B cell (primary cell): ENCODE data around the gene ZNF322. TPM values are rescaled to one million over a fixed set of nuclear protein-coding genes. Genes with fewer than 3 reads are reported as not detected.
"Not testable (repeated sequence)": the region's sequence is repeated elsewhere in the genome, so short reads cannot be mapped to it uniquely, and the experiment has no call there.

ENCODE experiments used
- ATAC-seq: fragments of 200-7000 bp; cut with Tn5 transposase; one replicate; pipeline ENCODE4 v1.10.0; 2021; ENCODE audit warnings: low read depth, mild to moderate bottlenecking, moderate number of reproducible peaks, moderate library complexity
- CTCF ChIA-PET: fragments of 350-600 bp; sonication (Branson Sonifier 250); formaldehyde crosslinking; loops from one replicate; lab custom pipeline; 2021; ENCODE audit warnings: antibody characterized with exemption, inconsistent platforms; lab: Charles Lee
- POLR2A ChIA-PET: fragments of 350-600 bp; sonication (Branson Sonifier 250); formaldehyde crosslinking; loops from one replicate; lab custom pipeline; 2021; ENCODE audit warnings: antibody characterized with exemption; lab: Charles Lee
- DNase-seq: peaks from one replicate; pipeline ENCODE4 v3.0.0; 2013
- H2AFZ ChIP-seq: 2 replicates; pipeline ENCODE4 v1.6.1; 2012; ENCODE audit warnings: mild to moderate bottlenecking, low read depth, low read length; ENCODE audit not compliant: insufficient read depth, poor library complexity, severe bottlenecking
- H3K27ac ChIP-seq, 2 donors: 1 replicate in 1 of 2; 2 replicates in 1 of 2; pipeline ENCODE4 v1.5.1; 2012 to 2013; ENCODE audit warnings: low read length in 2 of 2, mild to moderate bottlenecking in 2 of 2, moderate library complexity in 1 of 2
- H3K27me3 ChIP-seq, 4 experiments: fragments of 200-600 bp in 1 of 4; sonication (generic) in 1 of 4; replicated peaks in 1 of 4; 1 replicate in 2 of 4; 2 replicates in 2 of 4; pipeline versions ENCODE4 v1.6.1 to v1.7.0; 2013 to 2016; ENCODE audit warnings: low read length in 3 of 4, mild to moderate bottlenecking in 2 of 4, mixed read lengths in 1 of 4, moderate library complexity in 1 of 4; ENCODE audit not compliant: insufficient read depth in 4 of 4, control insufficient read depth in 3 of 4; ENCODE audit errors: control extremely low read depth in 1 of 4
- H3K36me3 ChIP-seq, 2 experiments: replicated peaks in 1 of 2; 1 replicate in 1 of 2; 2 replicates in 1 of 2; pipeline versions ENCODE4 v1.6.1 to v1.7.1; 2013; ENCODE audit warnings: low read length in 1 of 2; ENCODE audit not compliant: insufficient read depth in 2 of 2, control insufficient read depth in 1 of 2; ENCODE audit errors: control extremely low read depth in 1 of 2, extremely low read depth in 1 of 2
- H3K4me1 ChIP-seq, 2 donors: fragments of 200-600 bp in 1 of 2; sonication (generic) in 1 of 2; 1 replicate in 1 of 2; 2 replicates in 1 of 2; pipeline versions ENCODE4 v1.5.1 to v1.6.1; 2013 to 2017; ENCODE audit warnings: low read length in 2 of 2; ENCODE audit not compliant: control insufficient read depth in 2 of 2, insufficient read depth in 2 of 2
- H3K4me2 ChIP-seq: replicated peaks from 2 replicates; pipeline ENCODE3; 2012; ENCODE audit warnings: mild to moderate bottlenecking, low read depth, low read length; ENCODE audit not compliant: poor library complexity, severe bottlenecking
- H3K4me3 ChIP-seq, 5 experiments: fragments of 200-600 bp in 1 of 5; sonication (generic) in 1 of 5; 1 replicate in 3 of 5; 2 replicates in 2 of 5; pipeline versions ENCODE4 v1.5.1 to v1.7.0; 2011 to 2016; ENCODE audit warnings: low read length in 4 of 5, mild to moderate bottlenecking in 4 of 5, low read depth in 2 of 5, control low read depth in 1 of 5, moderate library complexity in 1 of 5; ENCODE audit not compliant: insufficient read depth in 1 of 5; ENCODE audit errors: control extremely low read depth in 1 of 5, extremely low read depth in 1 of 5
- H3K79me2 ChIP-seq: fragments of 200-600 bp; sonication (generic); one replicate; pipeline ENCODE4 v1.6.0; 2016; ENCODE audit warnings: low read length; ENCODE audit not compliant: control insufficient read depth, insufficient read depth
- H3K9ac ChIP-seq: fragments of 200-600 bp; sonication (generic); 2 replicates; pipeline ENCODE4 v1.6.1; 2017; ENCODE audit warnings: mild to moderate bottlenecking, low read length, moderate library complexity
- H3K9me3 ChIP-seq, 3 donors: one replicate each; pipeline versions ENCODE4 v1.6.1 to v1.7.1; 2013; ENCODE audit warnings: low read length in 2 of 3; ENCODE audit not compliant: control insufficient read depth in 2 of 3, insufficient read depth in 1 of 3; ENCODE audit errors: control extremely low read depth in 1 of 3
- H4K20me1 ChIP-seq: 2 replicates; pipeline ENCODE4 v1.6.0; 2012; ENCODE audit warnings: mild to moderate bottlenecking, low read length; ENCODE audit not compliant: insufficient read depth, control insufficient read depth, poor library complexity, severe bottlenecking
- H3K27ac Mint-ChIP-seq: one replicate; pipeline ENCODE4 v1.8.0; 2021; ENCODE audit warnings: mixed read lengths
- H3K27me3 Mint-ChIP-seq: one replicate; pipeline ENCODE4 v1.8.0; 2021; ENCODE audit warnings: mixed read lengths
- H3K4me1 Mint-ChIP-seq: one replicate; pipeline ENCODE4 v1.8.0; 2021; ENCODE audit warnings: mixed read lengths
- H3K4me3 Mint-ChIP-seq: one replicate; pipeline ENCODE4 v1.8.0; 2021; ENCODE audit warnings: mixed read lengths
- H3K9me3 Mint-ChIP-seq: one replicate; pipeline ENCODE4 v1.8.0; 2022; ENCODE audit warnings: mixed read lengths; ENCODE audit not compliant: insufficient read depth
- WGBS: methylation state at CpG from one replicate; pipeline ENCODE4 v1.1.5; 2013; ENCODE audit warnings: missing lambda C conversion rate; ENCODE audit not compliant: insufficient coverage; 5-methylcytosine and 5-hydroxymethylcytosine counted together
- intact Hi-C: fragments of 100-400 bp; cut with micrococcal nuclease; formaldehyde crosslinking; loops from one replicate; pipeline ENCODE4 v1.10.0; 2022
- polyA plus RNA-seq: library from polyadenylated mRNA; depleted of rRNA; stranded (reverse); fragments of >200 nt; gene quantifications from 2 replicates; pipeline ENCODE4 v1.2.3, GENCODE V29; 2012
- total RNA-seq, 2 donors: library from RNA; stranded (reverse); fragments of 120-200 nt in 1 of 2; gene quantifications; 1 replicate in 1 of 2; 2 replicates in 1 of 2; pipeline versions ENCODE4 v1.2.3 to v1.2.4, GENCODE V29; 2013 to 2022

ZNF322 gene
- total and polyA plus RNA-seq, 2 donors (not counting 1 experiment from before 2014, with no cell fraction given) = 3.2 to 27.6 TPM

DNA sequence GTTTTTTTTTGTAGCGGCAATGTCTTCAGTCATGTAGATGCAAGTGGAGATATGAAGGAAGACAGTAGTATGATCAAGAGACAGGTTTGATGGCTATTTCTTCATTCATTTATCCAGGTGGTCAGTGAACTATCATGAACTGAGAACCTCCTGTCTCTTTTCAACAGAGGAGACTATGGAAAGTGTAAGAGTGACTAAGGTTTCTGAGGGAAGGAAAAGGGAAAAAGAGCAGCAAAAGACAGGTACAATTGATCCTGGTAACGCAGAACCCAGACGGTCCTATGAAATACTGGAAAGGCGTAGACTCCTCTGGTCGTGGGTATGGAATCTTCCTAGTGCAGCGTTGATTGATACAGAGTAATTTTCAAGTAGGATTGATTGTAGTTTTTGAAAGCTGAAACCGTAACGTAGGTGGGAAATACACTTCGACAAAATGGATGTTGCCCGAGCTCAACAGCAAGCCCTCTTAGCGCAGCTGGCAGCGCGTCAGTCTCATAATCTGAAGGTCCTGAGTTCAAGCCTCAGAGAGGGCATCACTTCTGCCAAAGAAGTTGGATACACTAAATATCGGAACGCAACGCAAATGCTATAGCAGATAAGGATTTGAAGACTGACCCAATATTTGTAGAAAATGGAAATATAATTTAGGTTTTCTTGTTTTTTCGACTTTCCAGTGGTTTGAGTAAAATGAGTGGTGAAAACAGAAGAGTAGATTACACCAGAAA, 41.6 kb upstream of the ZNF322 start:
- H3K4me3 Mint-ChIP-seq, H3K36me3 ChIP-seq, DNase-seq, H3K27ac Mint-ChIP-seq, H2AFZ ChIP-seq, H3K9ac ChIP-seq, H3K4me2 ChIP-seq, H3K4me1 ChIP-seq, POLR2A ChIA-PET, H4K20me1 ChIP-seq, H3K4me3 ChIP-seq, H3K79me2 ChIP-seq, CTCF ChIA-PET, ATAC-seq, H3K4me1 Mint-ChIP-seq, H3K9me3 ChIP-seq, H3K9me3 Mint-ChIP-seq, H3K27me3 ChIP-seq, intact Hi-C loops, H3K27ac ChIP-seq, H3K27me3 Mint-ChIP-seq: not testable (repeated sequence)
- no CpG with 5 or more reads among the region's 17 CpGs for WGBS

DNA sequence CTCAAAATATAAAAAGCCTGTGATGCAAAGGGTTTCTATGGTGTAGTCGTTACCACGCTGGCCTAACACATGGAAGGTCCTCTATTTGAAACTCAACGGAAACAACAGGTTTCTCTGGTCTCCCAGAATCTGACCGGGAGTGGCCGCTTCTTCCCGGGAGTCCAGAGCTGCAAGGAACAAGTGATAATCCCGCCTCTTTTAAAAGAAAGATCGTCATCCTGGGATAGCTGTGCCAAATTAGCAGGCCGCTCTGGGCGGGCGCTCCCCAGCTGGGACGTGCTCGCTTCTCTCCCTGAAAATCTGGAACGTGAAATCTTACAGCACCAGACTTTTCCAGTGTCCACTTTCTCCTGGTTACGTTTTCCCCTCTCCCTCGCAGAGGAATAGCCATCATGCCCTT, 38.0 kb upstream of the ZNF322 start:
- H3K9me3 Mint-ChIP-seq, ATAC-seq, H3K4me1 Mint-ChIP-seq, CTCF ChIA-PET, DNase-seq, H3K9ac ChIP-seq, H3K27me3 Mint-ChIP-seq, H3K27me3 ChIP-seq, POLR2A ChIA-PET, H4K20me1 ChIP-seq, H3K9me3 ChIP-seq, H3K4me1 ChIP-seq, H3K27ac Mint-ChIP-seq, H3K36me3 ChIP-seq, H3K79me2 ChIP-seq, intact Hi-C loops, H2AFZ ChIP-seq, H3K4me2 ChIP-seq, H3K4me3 ChIP-seq, H3K27ac ChIP-seq, H3K4me3 Mint-ChIP-seq: not testable (repeated sequence)
- no CpG with 5 or more reads among the region's 16 CpGs for WGBS

DNA sequence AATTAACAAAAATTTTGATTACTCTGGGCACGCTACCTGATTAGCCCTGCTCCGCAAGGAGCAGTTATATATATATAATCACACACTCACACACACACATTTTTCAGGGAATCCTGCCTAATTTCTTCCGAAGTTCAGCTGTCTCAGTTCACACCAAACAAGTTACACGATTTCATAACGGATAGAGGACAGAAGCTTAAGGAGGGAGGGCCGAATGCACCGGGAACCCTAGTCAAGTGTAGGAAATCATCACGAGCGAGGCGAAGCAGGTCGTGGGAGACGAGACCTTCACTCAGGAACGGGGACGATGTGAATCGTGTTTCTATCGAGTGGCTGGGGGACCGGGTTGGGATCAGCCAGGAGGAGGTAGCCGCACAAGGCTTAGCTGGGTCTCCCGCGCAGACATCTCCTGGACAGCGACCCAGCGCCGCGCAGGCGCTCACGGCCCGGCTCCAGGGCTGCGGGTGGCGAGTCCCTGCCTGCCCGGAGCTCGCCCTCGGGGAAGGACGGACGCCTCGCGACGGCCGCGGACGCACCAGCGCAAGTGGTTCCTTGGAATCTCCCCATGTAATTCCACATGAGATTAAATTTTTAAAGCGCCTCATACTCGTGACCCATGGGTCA, 29.9 kb upstream of the ZNF322 start:
- H3K4me3 Mint-ChIP-seq, H3K4me1 ChIP-seq, CTCF ChIA-PET, POLR2A ChIA-PET, intact Hi-C loops, H3K27me3 ChIP-seq, H4K20me1 ChIP-seq, DNase-seq, H3K9me3 Mint-ChIP-seq, H3K27ac Mint-ChIP-seq, H3K4me3 ChIP-seq, H3K36me3 ChIP-seq, H3K27me3 Mint-ChIP-seq, H3K4me2 ChIP-seq, ATAC-seq, H3K79me2 ChIP-seq, H3K9me3 ChIP-seq, H3K27ac ChIP-seq, H3K4me1 Mint-ChIP-seq, H2AFZ ChIP-seq, H3K9ac ChIP-seq: not testable (repeated sequence)
- no CpG with 5 or more reads among the region's 43 CpGs for WGBS

DNA sequence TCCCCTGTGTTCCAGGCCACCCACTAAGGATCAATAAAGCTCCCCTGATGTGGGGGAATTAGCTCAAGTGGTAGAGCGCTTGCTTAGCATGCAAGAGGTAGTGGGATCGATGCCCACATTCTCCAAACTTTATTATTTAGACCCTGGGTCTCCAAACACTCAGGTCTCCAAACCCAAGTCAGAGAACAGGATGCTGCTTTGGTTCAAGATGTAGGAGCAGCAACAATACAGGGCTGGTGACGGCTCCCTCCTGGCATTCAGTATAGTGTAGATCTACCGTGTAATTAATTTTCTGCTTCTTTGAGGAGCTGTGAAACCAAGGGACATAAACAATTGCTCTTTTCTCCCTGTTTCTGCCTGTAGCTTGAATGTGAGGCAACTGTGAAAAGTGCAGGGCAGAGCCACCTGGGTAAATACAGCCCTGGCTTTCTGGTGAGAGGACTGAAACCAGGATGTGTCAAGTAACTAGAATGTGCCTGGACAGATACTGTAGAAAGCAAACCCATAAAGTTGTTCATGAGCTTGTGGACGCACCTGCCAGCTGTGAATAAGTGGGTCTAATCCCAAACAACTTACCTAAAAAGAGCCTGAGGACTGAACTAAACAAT, 23.0 kb upstream of the ZNF322 start:
- H3K27ac Mint-ChIP-seq, ATAC-seq, H3K4me2 ChIP-seq, H4K20me1 ChIP-seq, H3K4me1 ChIP-seq, H3K27ac ChIP-seq, H3K27me3 Mint-ChIP-seq, CTCF ChIA-PET, H3K4me3 ChIP-seq, H2AFZ ChIP-seq, DNase-seq, POLR2A ChIA-PET, H3K9ac ChIP-seq, H3K27me3 ChIP-seq, H3K79me2 ChIP-seq, H3K9me3 Mint-ChIP-seq, intact Hi-C loops, H3K4me3 Mint-ChIP-seq, H3K4me1 Mint-ChIP-seq, H3K36me3 ChIP-seq, H3K9me3 ChIP-seq: not testable (repeated sequence)
- WGBS = no CpG with 5 or more reads among the region's 5 CpGs
